ENCODE results near the gene SLC2A11. TPM values are rescaled to one million over a fixed set of nuclear protein-coding genes. Genes with fewer than 3 reads are reported as not detected.
A peak's percentile ranks its signal among the peaks of the same experiment; 100 is the strongest.

The SLC2A11 gene
- total and polyA plus RNA-seq, 9 of the 15 experiments (the other 6 are each of a cell fraction or from before 2014, with no cell fraction given): 0.44 to 2.7 (median 2.1) TPM

- peak overlapping the region; percentile 79; the same call in 1 of the 2 replicates for H3K4me2 ChIP-seq (ENCODE audit: insufficient read depth, low read length)
- H3K79me2 ChIP-seq (ENCODE audit: control insufficient read depth, insufficient read depth, low read length): no peaks in the 10 kb centered on the region
- TF ChIP-seq RBFOX2 (IDR thresholded peaks at IDR 0.05; ENCODE audit: low read depth, low read length) (0 out of 2 replicates have a peak, but pooled peaks have one; percentile 17), CHD4 (IDR thresholded peaks at IDR 0.05; ENCODE audit: insufficient read depth, insufficient replicate concordance, low read depth, low read length, poor library complexity, severe bottlenecking) (no peak), LARP7 (IDR thresholded peaks at IDR 0.05) (no peak)
- in situ Hi-C loops (cut with MboI) (no loop called here), intact Hi-C loops (cut with micrococcal nuclease) (no loop called here)
- H3K27me3 ChIP-seq (ENCODE audit: control insufficient read depth in 2 of 2, insufficient read depth in 2 of 2, low read length in 2 of 2): no peaks in the 10 kb centered on the region
- H3K4me3 ChIP-seq: no peak overlapping the region
- H3K27ac ChIP-seq (ENCODE audit: extremely low read depth, low read depth, low read length): no peak overlapping the region
- 78% methylated on average over 8 of the region's 12 CpGs for WGBS (ENCODE audit: insufficient coverage, low coverage, missing lambda C conversion rate)
- no peak overlapping the region for H2AFZ ChIP-seq (ENCODE audit: low read depth, low read length)
- H3K36me3 ChIP-seq (ENCODE audit: control insufficient read depth, insufficient read depth, low read length): peaks cover 29% of the 10 kb centered on the region; the same call in 2 of the 3 replicates
- H3K9me3 ChIP-seq (replicated peaks; ENCODE audit: control insufficient read depth, insufficient read depth, low read depth, low read length): no peaks in the 10 kb centered on the region
- ChIA-PET POLR2A (interaction anchor here (0.6 kb wide), 1 partner anchor 175 kb away, joined by 3 read pairs; no protein-coding TSS in a partner anchor), CTCF (ENCODE audit: low intra/inter-chr PET ratio) (no interaction called here)
- no peaks in the 10 kb centered on the region for H3K9me1 ChIP-seq (ENCODE audit: control insufficient read depth, insufficient read depth, low read length)
- DNase-seq (ENCODE audit: extremely low read depth in 1 of 4, low spot score in 3 of 4): no peak
- H3K9ac ChIP-seq (ENCODE audit: insufficient read depth in 1 of 2, low read depth in 2 of 2, low read length in 2 of 2): peak overlapping the region in 1 of 2 experiments; percentile 87; a peak in 3 of 4 replicates
- H4K20me1 ChIP-seq (replicated peaks; ENCODE audit: control insufficient read depth, insufficient read depth, low read length): no peaks in the 10 kb centered on the region; the same call in 1 of the 2 replicates
- no TSS peak for BruUV-seq (replicated peaks)
- no peak for ATAC-seq
- FAIRE-seq: no peak
- peaks cover 2 to 43% of the 10 kb centered on the region in 2 experiments; a peak in 4 of 5 replicates for H3K4me1 ChIP-seq (replicated peaks in 1 of 2; ENCODE audit: control insufficient read depth in 2 of 2, insufficient read depth in 2 of 2, low read length in 2 of 2)
These were observed 20.2 kb upstream of the SLC2A11 start for GRCh38 chr22:23837496-23837859.

- Histone ChIP-seq H3K4me1 (replicated peaks in 1 of 2; ENCODE audit: control insufficient read depth in 2 of 2, insufficient read depth in 2 of 2, low read length in 2 of 2) (peaks cover 2 to 43% of the 10 kb centered on the region in 2 experiments; a peak in 4 of 5 replicates), H3K4me3 (peak overlapping the region; percentile 51), H3K9me1 (ENCODE audit: control insufficient read depth, insufficient read depth, low read length) (no peaks in the 10 kb centered on the region), H2AFZ (ENCODE audit: low read depth, low read length) (no peak overlapping the region; the same call in 1 of the 2 replicates), H3K27ac (ENCODE audit: extremely low read depth, low read depth, low read length) (no peak overlapping the region), H3K27me3 (ENCODE audit: control insufficient read depth in 2 of 2, insufficient read depth in 2 of 2, low read length in 2 of 2) (no peaks in the 10 kb centered on the region), H4K20me1 (replicated peaks; ENCODE audit: control insufficient read depth, insufficient read depth, low read length) (no peaks in the 10 kb centered on the region; the same call in 1 of the 2 replicates), H3K9ac (ENCODE audit: insufficient read depth in 1 of 2, low read depth in 2 of 2, low read length in 2 of 2) (peak overlapping the region; percentile 55 to 87; a peak in 3 of 4 replicates), H3K36me3 (ENCODE audit: control insufficient read depth, insufficient read depth, low read length) (peaks cover 29% of the 10 kb centered on the region; the same call in 2 of the 3 replicates), H3K79me2 (ENCODE audit: control insufficient read depth, insufficient read depth, low read length) (no peaks in the 10 kb centered on the region), H3K4me2 (ENCODE audit: insufficient read depth, low read length) (peak overlapping the region; percentile 79), H3K9me3 (replicated peaks; ENCODE audit: control insufficient read depth, insufficient read depth, low read depth, low read length) (no peaks in the 10 kb centered on the region)
- ATAC-seq: no peak; the same call in 2 of the 3 replicates
- CTCF ChIA-PET (ENCODE audit: low intra/inter-chr PET ratio): no interaction called here
- intact Hi-C loops (cut with micrococcal nuclease): no loop called here
- WGBS (ENCODE audit: insufficient coverage, low coverage, missing lambda C conversion rate): 14% methylated on average over 24 of the region's 41 CpGs
- in situ Hi-C loops (cut with MboI): no loop called here
- BruUV-seq (replicated peaks): no TSS peak
- POLR2A ChIA-PET: interaction anchor here (0.8 kb wide), 1 partner anchor 153 kb away, joined by 3 read pairs; no protein-coding TSS in a partner anchor
- DNase-seq (ENCODE audit: extremely low read depth in 1 of 4, low spot score in 3 of 4): peak in 2 of 4 experiments; percentile 18 to 27
- FAIRE-seq: no peak
- TF ChIP-seq RBFOX2 (IDR thresholded peaks at IDR 0.05; ENCODE audit: low read depth, low read length) (no peak), E2F4 (CRISPR knock-in tag; IDR thresholded peaks at IDR 0.05; ENCODE audit: low read depth) (no peak), HMG20A (CRISPR knock-in tag; conservative IDR thresholded peaks at IDR 0.05) (no peak), ZNF347 (CRISPR knock-in tag; IDR thresholded peaks at IDR 0.05; ENCODE audit: low read depth) (no peak), E2F6 (IDR thresholded peaks at IDR 0.05; ENCODE audit: borderline replicate concordance in 1 of 2, extremely low read depth in 1 of 2, insufficient read depth in 1 of 2, insufficient read length in 1 of 2, low read depth in 1 of 2, low read length in 1 of 2, poor library complexity in 1 of 2, severe bottlenecking in 1 of 2) (peak in 1 of 2 experiments; percentile 17), HNRNPLL (IDR thresholded peaks at IDR 0.05; ENCODE audit: low read depth, low read length, poor library complexity, severe bottlenecking) (peak; percentile 81), KDM5B (IDR thresholded peaks at IDR 0.05; ENCODE audit: insufficient replicate concordance, low read depth, low read length) (peak; percentile 9)
These were observed 19.6 kb upstream of the SLC2A11 start for GRCh38 chr22:23837911-23838680.
